NCI-H2029 treated with DMSO at 0.1 percent for 48 hours (cell line): ENCODE results near the gene TRIM34.
"Not testable (repeated sequence)": the region's sequence is repeated elsewhere in the genome, so short reads cannot be mapped to it uniquely, and the experiment has no call there.

Source experiments
- DNase-seq: peaks from one replicate; lab custom pipeline; 2025; lab: John Stamatoyannopoulos, UW

The TRIM34 gene

GRCh38 chr11:5684646-5685362, 60.0 kb downstream of the TRIM34 start, which contains the start of gene TRIM5:
TSS of gene TRIM5 (minus strand) at chr11:5685074. CDS start at chr11:5680177, 4,897 bp downstream.
- DNase-seq, result no peak

- DNase-seq, result no peak
These were observed 61.6 kb downstream of the TRIM34 start for GRCh38 chr11:5686426-5686825.

DNA sequence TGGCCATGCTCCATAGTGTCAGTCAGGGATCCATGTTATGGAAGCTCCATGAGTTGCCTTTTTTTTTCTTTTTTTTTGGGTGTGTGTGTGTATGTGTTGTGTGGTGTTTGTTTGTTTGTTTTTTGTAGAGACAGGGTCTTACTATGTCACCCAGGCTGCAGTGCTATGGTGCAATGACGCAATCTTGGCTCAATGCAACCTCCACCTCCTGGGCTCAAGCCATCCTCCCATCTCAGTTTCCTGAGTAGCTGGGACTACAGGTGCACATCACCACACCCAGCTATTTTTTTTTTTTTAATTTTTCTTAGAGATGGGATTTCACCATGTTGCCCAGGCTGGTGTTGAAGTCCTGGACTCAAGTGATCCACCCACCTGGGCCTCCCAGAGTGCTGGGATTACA, 63.7 kb downstream of the TRIM34 start:
- DNase-seq, result no peak

GRCh38 chr11:5689551-5689983, 64.8 kb downstream of the TRIM34 start, which contains the start of gene TRIM22:
TSS of gene TRIM22 (plus strand) at chr11:5689790. CDS start at chr11:5696233, 6,443 bp downstream.
- no peak for DNase-seq

DNA sequence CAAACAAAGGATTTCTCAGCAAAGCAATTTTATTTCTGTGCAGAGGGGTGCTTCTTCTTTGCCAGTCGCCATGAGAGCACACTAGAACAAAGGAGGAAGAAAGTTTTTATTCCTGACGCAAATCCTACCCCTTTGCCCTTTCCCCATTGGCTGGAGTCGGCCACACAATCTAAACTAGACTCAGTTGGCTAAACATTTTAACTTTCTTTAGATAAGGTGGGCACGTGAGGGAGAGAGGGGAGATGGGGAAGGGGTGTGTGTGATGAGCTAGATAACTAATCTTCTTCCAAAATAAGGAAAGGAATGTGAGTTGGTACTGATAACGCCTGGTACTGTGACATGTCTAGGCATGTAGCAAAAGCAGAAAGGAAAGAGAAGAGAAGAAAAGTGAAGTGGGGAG, 65.4 kb downstream of the TRIM34 start:
- DNase-seq, result no peak

DNA sequence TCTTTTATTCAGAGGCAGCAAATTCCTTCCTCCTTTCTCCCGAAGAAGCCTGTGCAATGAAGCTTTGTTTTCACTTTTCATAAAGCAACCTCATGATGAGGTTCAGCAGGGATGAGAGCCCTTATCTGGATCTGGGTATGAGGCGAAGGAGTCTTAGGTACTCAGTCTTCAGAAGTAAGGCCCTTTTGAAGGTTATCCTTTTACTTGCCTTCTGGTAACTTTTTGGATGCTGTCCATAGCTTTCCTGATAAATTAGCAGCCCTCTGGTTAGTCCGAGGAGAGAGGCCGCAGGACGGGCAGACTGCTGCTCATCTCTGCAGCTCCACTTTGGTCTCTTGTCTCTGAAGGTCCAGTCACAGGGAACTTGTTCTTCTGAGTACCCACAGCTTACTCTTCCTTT, 65.9 kb downstream of the TRIM34 start:
- no peak for DNase-seq

DNA sequence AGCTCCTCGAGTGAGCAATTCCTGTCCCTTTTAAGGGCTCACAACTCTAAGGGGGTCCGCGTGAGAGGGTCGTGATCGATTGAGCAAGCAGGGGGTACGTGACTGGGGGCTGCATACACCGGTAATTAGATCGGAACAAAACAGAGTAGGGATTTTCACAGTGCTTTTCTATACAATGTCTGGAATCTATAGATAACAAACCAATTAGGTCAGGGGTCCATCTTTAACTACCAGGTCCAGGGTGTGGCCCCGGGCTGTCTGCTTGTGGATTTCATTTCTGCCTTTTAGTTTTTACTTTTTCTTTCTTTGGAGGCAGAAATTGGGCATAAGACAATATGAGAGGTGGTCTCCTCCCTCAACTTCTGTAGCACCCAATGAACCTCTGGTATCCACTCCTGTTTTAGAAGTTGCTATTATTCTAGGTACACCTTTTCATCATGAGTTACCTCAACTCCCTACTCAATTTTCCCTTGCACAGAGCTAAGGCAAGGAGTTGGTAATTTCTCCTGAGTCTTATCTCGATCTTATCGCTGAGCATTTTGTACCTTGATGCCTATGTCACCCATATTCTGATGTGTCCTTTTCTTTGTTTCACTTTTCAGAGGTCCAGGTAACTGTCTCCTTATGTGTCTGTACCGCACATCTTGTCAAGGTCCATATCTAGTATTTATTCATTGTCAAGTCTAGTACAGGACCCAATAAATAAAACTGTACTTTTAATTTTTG, 66.6 kb downstream of the TRIM34 start:
- DNase-seq, result not testable (repeated sequence)

- DNase-seq, result no peak
These were observed 67.2 kb downstream of the TRIM34 start for GRCh38 chr11:5691964-5692361.
